D721Med (cell line): ENCODE results near the gene TXLNG.
"Not testable (repeated sequence)": the region's sequence is repeated elsewhere in the genome, so short reads cannot be mapped to it uniquely, and the experiment has no call there.

Source experiments
- DNase-seq: peaks from one replicate; pipeline ENCODE4 v3.0.0; 2011; ENCODE audit warnings: low spot score; ENCODE audit not compliant: insufficient read length
- FAIRE-seq: peaks from 2 replicates; lab custom pipeline; 2011; peaks lifted over from hg19 to GRCh38; lab: Jason Lieb, UNC
- TF ChIP-seq, protein P1 (sequence below): IDR thresholded peaks from 2 replicates; pipeline ENCODE4 v1.5.1; 2012; ENCODE audit warnings: mild to moderate bottlenecking, control low read depth; ENCODE audit not compliant: insufficient read depth; ENCODE audit errors: missing control alignments

The TXLNG gene

DNA sequence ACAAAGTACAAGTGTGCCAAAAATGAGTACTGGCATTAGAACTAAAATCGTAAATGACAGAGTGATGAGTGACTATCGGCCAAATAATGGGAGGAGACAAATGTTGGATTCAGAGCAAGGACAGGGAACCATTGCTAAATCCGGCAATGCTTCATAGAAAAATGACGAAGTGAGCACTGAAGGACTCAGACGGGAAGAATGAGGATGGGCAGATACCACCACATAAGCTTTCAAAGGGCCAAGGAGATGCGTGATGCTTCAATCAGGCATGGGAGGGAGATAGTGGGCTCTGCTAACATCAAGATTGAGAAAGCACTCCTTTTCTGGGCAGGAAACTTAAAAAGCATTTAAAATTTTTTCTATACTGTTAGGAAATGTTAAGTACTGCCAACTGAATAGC, 62.3 kb downstream of the TXLNG start:
- FAIRE-seq (no peak), DNase-seq (no peak)
- TF ChIP-seq, protein P1, sequence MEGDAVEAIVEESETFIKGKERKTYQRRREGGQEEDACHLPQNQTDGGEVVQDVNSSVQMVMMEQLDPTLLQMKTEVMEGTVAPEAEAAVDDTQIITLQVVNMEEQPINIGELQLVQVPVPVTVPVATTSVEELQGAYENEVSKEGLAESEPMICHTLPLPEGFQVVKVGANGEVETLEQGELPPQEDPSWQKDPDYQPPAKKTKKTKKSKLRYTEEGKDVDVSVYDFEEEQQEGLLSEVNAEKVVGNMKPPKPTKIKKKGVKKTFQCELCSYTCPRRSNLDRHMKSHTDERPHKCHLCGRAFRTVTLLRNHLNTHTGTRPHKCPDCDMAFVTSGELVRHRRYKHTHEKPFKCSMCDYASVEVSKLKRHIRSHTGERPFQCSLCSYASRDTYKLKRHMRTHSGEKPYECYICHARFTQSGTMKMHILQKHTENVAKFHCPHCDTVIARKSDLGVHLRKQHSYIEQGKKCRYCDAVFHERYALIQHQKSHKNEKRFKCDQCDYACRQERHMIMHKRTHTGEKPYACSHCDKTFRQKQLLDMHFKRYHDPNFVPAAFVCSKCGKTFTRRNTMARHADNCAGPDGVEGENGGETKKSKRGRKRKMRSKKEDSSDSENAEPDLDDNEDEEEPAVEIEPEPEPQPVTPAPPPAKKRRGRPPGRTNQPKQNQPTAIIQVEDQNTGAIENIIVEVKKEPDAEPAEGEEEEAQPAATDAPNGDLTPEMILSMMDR: no peak

DNA sequence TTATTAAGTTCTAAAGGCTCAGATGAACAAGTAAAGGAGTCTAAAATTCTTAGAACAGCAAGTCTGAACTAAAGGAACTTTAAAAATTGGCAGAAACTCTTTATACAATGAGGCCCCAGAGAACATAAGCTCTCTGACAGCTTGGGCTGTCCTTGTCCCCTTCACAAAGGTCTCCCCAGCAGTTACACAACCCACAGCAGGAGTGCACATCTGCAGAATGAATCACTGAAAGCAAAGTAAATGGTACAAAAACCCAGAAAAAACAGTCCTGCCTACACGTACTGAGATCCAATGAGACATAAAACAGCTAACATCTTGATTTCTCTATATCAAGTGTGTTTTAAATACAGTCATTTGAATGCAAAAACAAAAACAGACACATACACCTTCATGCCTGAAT, 65.2 kb downstream of the TXLNG start:
- no peak for DNase-seq
- TF ChIP-seq, protein P1: no peak
- no peak for FAIRE-seq

DNA sequence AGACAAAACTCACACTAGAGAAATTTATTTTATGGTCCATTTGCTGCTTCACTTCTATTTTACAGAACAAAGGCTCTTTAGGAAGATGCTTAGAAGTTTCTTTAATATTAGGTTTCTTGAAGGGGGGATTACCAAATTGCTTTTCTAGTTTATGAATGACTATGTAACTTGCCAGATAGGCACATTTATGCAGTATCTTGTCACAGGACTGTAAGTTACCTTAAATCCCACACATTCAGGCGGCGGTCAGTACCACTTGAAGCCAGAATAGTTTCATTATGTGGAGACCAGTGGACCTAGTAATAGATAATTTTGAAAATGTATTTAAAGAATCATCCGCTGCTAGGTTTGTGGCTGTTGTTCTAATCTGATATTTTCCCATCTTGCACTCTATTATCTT, 65.6 kb downstream of the TXLNG start:
- TF ChIP-seq, protein P1: no peak
- no peak for FAIRE-seq

DNA sequence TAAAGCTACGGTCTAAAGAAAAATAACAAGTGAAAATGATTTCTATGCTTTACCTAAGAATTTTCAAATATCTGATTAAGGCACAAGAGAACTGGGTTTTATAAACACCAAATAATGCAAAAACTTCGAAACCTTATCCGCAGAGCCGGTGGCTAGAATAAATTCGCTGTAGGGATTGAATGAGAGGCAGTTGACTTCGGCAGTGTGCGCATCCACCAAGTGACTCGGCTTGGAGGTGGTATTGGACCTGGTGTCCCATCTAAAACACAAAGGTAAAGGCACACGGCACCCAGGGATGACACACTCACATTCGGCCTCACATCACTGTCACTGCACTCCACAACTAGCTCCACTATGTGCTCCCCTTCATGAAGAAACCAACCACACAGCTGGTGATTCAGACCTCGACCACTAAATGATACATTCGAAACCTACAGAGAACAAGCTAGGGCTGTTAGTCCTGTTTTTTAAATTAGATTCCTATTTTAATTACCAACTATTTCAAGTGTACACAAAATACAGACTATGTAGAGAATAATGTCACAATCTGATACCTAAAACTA, 66.4 kb downstream of the TXLNG start:
- DNase-seq (no peak), FAIRE-seq (peak; percentile 29)
- TF ChIP-seq, protein P1: no peak

More for the DNA sequence above, 65.6 kb downstream of the TXLNG start:
- no peak for DNase-seq

DNA sequence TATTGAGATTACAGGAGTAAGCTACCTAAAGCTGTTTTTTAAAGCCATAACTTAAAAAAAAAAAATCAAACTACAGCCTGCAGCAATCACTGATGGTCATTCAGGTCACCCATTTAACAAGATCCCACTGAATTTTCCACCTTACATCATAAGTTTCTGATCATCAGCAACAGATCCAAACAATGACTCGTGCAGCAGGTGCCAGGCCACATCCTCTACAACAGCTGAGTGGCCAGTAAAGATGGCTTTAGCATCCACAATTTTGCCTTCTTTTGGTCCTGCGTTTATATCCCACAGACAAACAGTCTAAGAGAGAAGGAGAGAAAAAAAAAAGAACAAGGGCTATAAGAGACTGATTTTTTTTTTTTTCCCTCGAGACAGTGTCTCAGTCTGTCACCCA, 67.3 kb downstream of the TXLNG start:
- FAIRE-seq (no peak), DNase-seq (no peak)

DNA sequence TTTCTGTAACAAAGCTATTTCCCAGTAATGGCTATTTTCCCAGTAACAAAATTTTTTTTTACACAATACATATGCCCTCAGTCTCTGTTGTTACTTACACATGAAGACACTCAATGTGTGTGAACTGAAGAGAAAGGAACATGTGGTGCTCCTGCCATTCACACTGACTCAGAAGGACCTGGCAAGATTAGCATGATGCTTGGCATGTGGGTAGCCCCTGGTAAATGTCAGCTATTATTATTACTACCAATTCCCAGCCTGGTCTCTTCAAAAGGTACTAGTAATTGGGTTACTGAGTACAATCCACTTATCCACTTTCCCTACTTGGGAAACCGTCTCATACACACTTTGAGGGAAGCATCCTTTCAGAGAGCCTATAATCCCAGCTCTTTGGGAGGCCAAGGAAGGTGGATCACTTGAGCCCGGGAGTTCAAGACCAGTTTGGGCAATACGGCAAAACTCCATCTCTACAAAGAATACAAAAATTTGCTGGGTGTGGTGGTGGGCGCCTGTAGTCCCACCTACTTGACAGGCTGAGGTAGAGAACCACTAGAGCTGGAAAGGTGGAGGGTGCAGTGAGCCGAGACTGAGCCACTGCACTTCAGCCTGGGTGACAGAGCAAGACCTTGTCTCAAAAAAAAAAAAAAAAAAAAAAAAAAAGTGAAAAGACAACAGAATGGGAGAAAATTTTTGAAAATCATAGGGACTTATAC, 69.3 kb downstream of the TXLNG start:
- FAIRE-seq: no peak
- DNase-seq: no peak
- TF ChIP-seq, protein P1: no peak

More for the DNA sequence above, 67.3 kb downstream of the TXLNG start:
- TF ChIP-seq, protein P1: no peak

DNA sequence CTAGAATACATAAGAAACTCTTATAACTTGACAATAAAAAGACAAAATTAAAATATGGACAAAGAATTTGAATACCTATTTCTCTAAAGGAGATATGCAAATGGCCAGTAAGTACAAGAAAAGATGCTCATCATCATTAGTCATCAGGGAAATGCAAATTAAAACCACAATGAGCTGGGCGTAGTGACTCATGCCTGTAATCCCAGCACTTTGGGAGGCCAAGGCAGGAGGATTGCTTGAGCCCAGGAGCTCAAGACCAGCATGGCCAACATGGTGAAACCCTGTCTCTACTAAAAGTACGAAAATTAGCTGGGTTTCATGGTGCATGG, 69.8 kb downstream of the TXLNG start:
- not testable (repeated sequence) for FAIRE-seq

More for the DNA sequence above, 69.8 kb downstream of the TXLNG start:
- not testable (repeated sequence) for DNase-seq
